H1 (cell line): ENCODE measurements around the gene ABITRAM. TPM values are rescaled to one million over a fixed set of nuclear protein-coding genes. Genes with fewer than 3 reads are reported as not detected.

Experiments
- CTCF ChIA-PET: fragments of 300-600 bp; sonication (Branson Sonifier 250); formaldehyde crosslinking; loops from one replicate; lab custom pipeline; 2021; ENCODE audit not compliant: partially characterized antibody; lab: Charles Lee
- POLR2A ChIA-PET: fragments of 300-600 bp; sonication (Branson Sonifier 250); formaldehyde crosslinking; loops from one replicate; lab custom pipeline; 2021; ENCODE audit warnings: inconsistent platforms; ENCODE audit not compliant: partially characterized antibody; lab: Charles Lee
- DNase-seq, 2 experiments: peaks; one replicate each; pipeline versions ENCODE4 v3.0.0 to v3.0.0-alpha.2; 2010 to 2022; ENCODE audit warnings: low spot score in 2 of 2, low read depth in 1 of 2, mixed read lengths in 1 of 2
- FAIRE-seq: peaks from 2 replicates; lab custom pipeline; 2011; peaks lifted over from hg19 to GRCh38; lab: Jason Lieb, UNC
- H2AFZ ChIP-seq: 2 replicates; pipeline ENCODE4 v1.8.1; 2012; ENCODE audit warnings: low read length, inconsistent platforms
- H2AK5ac ChIP-seq: 2 replicates; pipeline ENCODE4 v1.6.1; 2013; ENCODE audit warnings: low read depth, low read length
- H2BK120ac ChIP-seq: replicated peaks from 2 replicates; pipeline ENCODE3; 2013; ENCODE audit warnings: low read depth, low read length, inconsistent platforms
- H2BK12ac ChIP-seq: 2 replicates; pipeline ENCODE4 v1.6.1; 2013; ENCODE audit warnings: low read depth, low read length
- H2BK15ac ChIP-seq: 2 replicates; pipeline ENCODE4 v1.6.1; 2013; ENCODE audit warnings: low read length
- H2BK20ac ChIP-seq: 2 replicates; pipeline ENCODE4 v1.6.1; 2013; ENCODE audit warnings: low read length
- H2BK5ac ChIP-seq: 2 replicates; pipeline ENCODE4 v1.6.1; 2013; ENCODE audit warnings: low read depth, low read length
- H3K14ac ChIP-seq: 2 replicates; pipeline ENCODE4 v1.6.1; 2013; ENCODE audit warnings: inconsistent platforms; ENCODE audit not compliant: insufficient read length
- H3K18ac ChIP-seq: 2 replicates; pipeline ENCODE4 v1.6.1; 2013; ENCODE audit warnings: low read length; ENCODE audit errors: extremely low read depth
- H3K23ac ChIP-seq: 2 replicates; pipeline ENCODE4 v1.6.1; 2013; ENCODE audit warnings: inconsistent platforms; ENCODE audit not compliant: insufficient read length
- H3K23me2 ChIP-seq: 2 replicates; pipeline ENCODE4 v1.6.1; 2013; ENCODE audit warnings: low read depth, low read length
- H3K27ac ChIP-seq: 2 replicates; pipeline ENCODE4 v1.6.1; 2011; ENCODE audit warnings: low read depth, low read length, inconsistent platforms
- H3K27me3 ChIP-seq, 4 experiments: replicated peaks in 1 of 4; 1 replicate in 1 of 4; 2 replicates in 3 of 4; pipeline versions ENCODE4 v1.6.1 to v1.8.1; 2011 to 2013; ENCODE audit warnings: low read length in 3 of 4, mild to moderate bottlenecking in 3 of 4, inconsistent platforms in 2 of 4, mixed read lengths in 2 of 4, moderate library complexity in 1 of 4; ENCODE audit not compliant: control insufficient read depth in 3 of 4, insufficient read depth in 3 of 4; ENCODE audit errors: extremely low read depth in 1 of 4
- H3K36me3 ChIP-seq, 4 experiments: 2 replicates each; pipeline versions ENCODE4 v1.6.1 to v1.8.1; 2011 to 2013; ENCODE audit warnings: mild to moderate bottlenecking in 4 of 4, low read length in 3 of 4, moderate library complexity in 2 of 4, control low read depth in 1 of 4, inconsistent platforms in 1 of 4; ENCODE audit not compliant: insufficient read depth in 4 of 4, control insufficient read depth in 2 of 4
- H3K4ac ChIP-seq: replicated peaks from 2 replicates; pipeline ENCODE3; 2013; ENCODE audit warnings: low read length, low read depth, mixed read lengths, inconsistent platforms; ENCODE audit not compliant: insufficient read length
- H3K4me1 ChIP-seq, 4 experiments: replicated peaks in 1 of 4; 1 replicate in 1 of 4; 2 replicates in 3 of 4; pipeline versions ENCODE4 v1.6.1 to v1.8.1; 2011 to 2013; ENCODE audit warnings: low read length in 3 of 4, inconsistent platforms in 2 of 4, mixed read lengths in 1 of 4; ENCODE audit not compliant: insufficient read depth in 4 of 4, control insufficient read depth in 3 of 4
- H3K4me2 ChIP-seq, 2 experiments: 2 replicates each; pipeline versions ENCODE4 v1.6.1 to v1.8.1; 2011 to 2013; ENCODE audit warnings: low read depth in 2 of 2, low read length in 2 of 2, control low read depth in 1 of 2, inconsistent platforms in 1 of 2, mild to moderate bottlenecking in 1 of 2; ENCODE audit not compliant: insufficient read depth in 1 of 2
- H3K4me3 ChIP-seq, 4 experiments: fragments of 200-600, 300-600 bp in 1 of 4; sonication (generic), shearing (Covaris generic), sonication (Bioruptor Twin) in 1 of 4; 2 replicates each; pipeline versions ENCODE4 v1.5.1 to v1.8.1; 2011 to 2016; ENCODE audit warnings: low read length in 4 of 4, low read depth in 3 of 4, control low read depth in 2 of 4, inconsistent platforms in 2 of 4, mild to moderate bottlenecking in 2 of 4, mixed read lengths in 1 of 4, moderate library complexity in 1 of 4; ENCODE audit not compliant: insufficient read depth in 2 of 4; ENCODE audit errors: extremely low read depth in 1 of 4
- H3K56ac ChIP-seq: replicated peaks from 2 replicates; pipeline ENCODE3; 2013; ENCODE audit warnings: low read depth, mild to moderate bottlenecking, mixed read lengths, low read length, inconsistent platforms; ENCODE audit not compliant: insufficient read length
- H3K79me1 ChIP-seq: 2 replicates; pipeline ENCODE4 v1.6.1; 2013; ENCODE audit warnings: low read depth, low read length, control low read depth
- H3K79me2 ChIP-seq, 2 experiments: 2 replicates each; pipeline versions ENCODE4 v1.6.1 to v1.8.1; 2012 to 2013; ENCODE audit warnings: low read length in 2 of 2, mild to moderate bottlenecking in 2 of 2, inconsistent platforms in 1 of 2; ENCODE audit not compliant: insufficient read depth in 2 of 2, control insufficient read depth in 1 of 2
- H3K9ac ChIP-seq, 4 experiments: replicated peaks in 1 of 4; 1 replicate in 1 of 4; 2 replicates in 3 of 4; pipeline versions ENCODE4 v1.6.1 to v1.8.1; 2011 to 2013; ENCODE audit warnings: low read depth in 3 of 4, low read length in 3 of 4, control low read depth in 2 of 4, mild to moderate bottlenecking in 2 of 4, moderate library complexity in 2 of 4, inconsistent platforms in 1 of 4; ENCODE audit errors: extremely low read depth in 1 of 4
- H3K9me3 ChIP-seq, 2 experiments: 2 replicates each; pipeline versions ENCODE4 v1.6.1 to v1.8.1; 2012 to 2013; ENCODE audit warnings: mild to moderate bottlenecking in 2 of 2, moderate library complexity in 2 of 2, control low read depth in 1 of 2, inconsistent platforms in 1 of 2, low read depth in 1 of 2, low read length in 1 of 2, mixed read lengths in 1 of 2; ENCODE audit not compliant: insufficient read depth in 2 of 2
- H4K20me1 ChIP-seq, 2 experiments: replicated peaks in 1 of 2; 2 replicates each; pipeline versions ENCODE3 to v1.8.1; 2011 to 2013; ENCODE audit warnings: inconsistent platforms in 2 of 2, low read length in 2 of 2, mild to moderate bottlenecking in 1 of 2; ENCODE audit not compliant: insufficient read depth in 2 of 2, control insufficient read depth in 1 of 2
- H4K5ac ChIP-seq: 2 replicates; pipeline ENCODE4 v1.6.1; 2013; ENCODE audit warnings: low read length, low read depth, mixed read lengths, inconsistent platforms; ENCODE audit not compliant: insufficient read length
- H4K8ac ChIP-seq: 2 replicates; pipeline ENCODE4 v1.8.0; 2013; ENCODE audit warnings: mild to moderate bottlenecking, moderate library complexity, low read length, inconsistent platforms; ENCODE audit not compliant: insufficient read depth; ENCODE audit errors: extremely low read depth
- H4K91ac ChIP-seq: replicated peaks from 2 replicates; pipeline ENCODE3; 2013; ENCODE audit warnings: low read length, mixed read lengths, inconsistent platforms; ENCODE audit not compliant: insufficient read length
- BACH1 ChIP-seq: IDR thresholded peaks from 2 replicates; pipeline ENCODE4 v1.6.1; 2012; ENCODE audit warnings: low read length, improper control_type of control experiment
- CBX5 ChIP-seq: fragments of 300-800, 300-1000 bp; sonication (generic); IDR thresholded peaks from 2 replicates; pipeline ENCODE4 v1.7.1; 2016; ENCODE audit warnings: antibody characterized with exemption, low read length, low read depth
- CHD1 ChIP-seq: IDR thresholded peaks from 2 replicates; pipeline ENCODE4 v1.6.1; 2012; ENCODE audit warnings: low read depth, low read length, improper control_type of control experiment
- HDAC6 ChIP-seq: IDR thresholded peaks from one replicate; pipeline ENCODE4 v1.7.1; 2012; ENCODE audit warnings: low read depth, mild to moderate bottlenecking, inconsistent platforms, low read length, moderate library complexity
- KDM1A ChIP-seq: fragments of 200-600, 300-600 bp; sonication (generic); IDR thresholded peaks from 2 replicates; pipeline ENCODE4 v1.7.1; 2016; ENCODE audit warnings: mild to moderate bottlenecking, low read length, borderline replicate concordance
- MAX ChIP-seq: IDR thresholded peaks from 2 replicates; pipeline ENCODE4 v1.6.1; 2012; ENCODE audit warnings: inconsistent platforms
- RNF2 ChIP-seq: fragments of 200-900, 300-1000 bp; sonication (generic); IDR thresholded peaks from 2 replicates; pipeline ENCODE4 v1.7.1; 2016; ENCODE audit warnings: borderline replicate concordance, low read depth, mild to moderate bottlenecking, antibody characterized with exemption, low read length; ENCODE audit not compliant: poor library complexity, severe bottlenecking; ENCODE audit errors: missing control alignments
- SP1 ChIP-seq: IDR thresholded peaks from 2 replicates; pipeline ENCODE4 v1.6.1; 2011; ENCODE audit warnings: low read depth, low read length
- SRF ChIP-seq: IDR thresholded peaks from 2 replicates; pipeline ENCODE4 v1.6.1; 2011; ENCODE audit warnings: mild to moderate bottlenecking, low read depth, low read length, moderate library complexity
- SUZ12 ChIP-seq: fragments of 200-600 bp; sonication (generic); IDR thresholded peaks from 2 replicates; pipeline ENCODE4 v1.6.1; 2012; ENCODE audit warnings: mild to moderate bottlenecking, inconsistent platforms, low read length, moderate library complexity, mixed read lengths
- TBP ChIP-seq: IDR thresholded peaks from 2 replicates; pipeline ENCODE4 v1.6.1; 2011; ENCODE audit warnings: low read depth, low read length, improper control_type of control experiment
- YY1 ChIP-seq: IDR thresholded peaks from 2 replicates; pipeline ENCODE4 v1.6.1; 2011; ENCODE audit warnings: low read depth, mild to moderate bottlenecking, low read length
- WGBS, 2 experiments: shearing (Covaris generic) in 1 of 2; methylation state at CpG; one replicate each; pipeline versions ENCODE4 v1.1.6 to v1.1.7; 2013 to 2015; ENCODE audit warnings: low lambda C conversion rate in 2 of 2, mixed read lengths in 2 of 2, inconsistent platforms in 1 of 2, low coverage in 1 of 2, missing lambda C conversion rate in 1 of 2; ENCODE audit not compliant: insufficient replicate concordance in 2 of 2, insufficient coverage in 1 of 2, insufficient read length in 1 of 2; ENCODE audit errors: extremely low coverage in 1 of 2, missing lambda C conversion rate in 1 of 2; 5-methylcytosine and 5-hydroxymethylcytosine counted together
- polyA plus RNA-seq, 7 experiments: library from polyadenylated mRNA; depleted of rRNA in 3 of 7; stranded (reverse) in 5 of 7; unstranded in 2 of 7; fragments of >200 nt in 5 of 7; fragments of 200-250 nt in 2 of 7; gene quantifications; 1 replicate in 5 of 7; 2 replicates in 1 of 7; 4 replicates in 1 of 7; pipeline versions ENCODE4 v1.2.1 to v1.2.3, GENCODE V29; 2011 to 2013; ENCODE audit warnings: missing spikeins in 2 of 7, mixed read lengths in 2 of 7
- total RNA-seq: library from RNA; stranded (reverse); fragmentation: NEBNext Ultra II Directional; extraction: Animal tissue kit (Norgen Biotek cat#: 25700); gene quantifications from 2 replicates; pipeline ENCODE4 v1.2.1, GENCODE V29; 2021

ABITRAM gene
- total and polyA plus RNA-seq, 2 of the 8 experiments (the other 6 are each of a cell fraction or from before 2014, with no cell fraction given), result 8.4 to 9.0 TPM

- Histone ChIP-seq H3K23ac (no peak overlapping the region), H3K27ac (no peak overlapping the region), H3K36me3 (peaks cover 9 to 44% (median 26%) of the 10 kb centered on the region in 4 experiments; a peak in 7 of 8 replicates), H4K20me1 (peaks cover 3 to 4% of the 10 kb centered on the region in 2 experiments), H3K27me3 (no peaks in the 10 kb centered on the region), H3K4me3 (no peak overlapping the region), H3K14ac (no peak overlapping the region), H2BK5ac (no peak overlapping the region), H3K4me2 (no peak overlapping the region), H2BK20ac (no peak overlapping the region), H2BK12ac (no peak overlapping the region), H2BK15ac (no peak overlapping the region), H2BK120ac (no peak overlapping the region), H3K56ac (no peak overlapping the region), H3K9ac (no peak overlapping the region), H3K23me2 (no peaks in the 10 kb centered on the region), H3K4me1 (no peaks in the 10 kb centered on the region), H3K79me1 (no peaks in the 10 kb centered on the region), H3K4ac (no peak overlapping the region), H3K79me2 (no peaks in the 10 kb centered on the region), H4K8ac (no peak overlapping the region), H3K9me3 (no peaks in the 10 kb centered on the region), H4K5ac (no peak overlapping the region), H4K91ac (no peak overlapping the region), H2AK5ac (no peak overlapping the region), H2AFZ (no peak overlapping the region), H3K18ac (no peak overlapping the region)
- CTCF ChIA-PET, result interaction anchor here (0.6 kb wide), 3 partner anchors 85 to 211 kb away, joined by 3 to 6 read pairs (median 3); no protein-coding TSS in a partner anchor
- 82% methylated on average over 6 of the region's 6 CpGs; no CpG with 5 or more reads in 1 of the 2 experiments for WGBS, 2 experiments
- POLR2A ChIA-PET, result interaction anchor here (0.6 kb wide), 1 partner anchor 1087 kb away, joined by 3 read pairs; no protein-coding TSS in a partner anchor
- FAIRE-seq (no peak), DNase-seq (no peak)
- TF ChIP-seq KDM1A, result no peak
- no peak for TF ChIP-seq TBP
- no peak for TF ChIP-seq RNF2
- TF ChIP-seq SUZ12, result no peak
- TF ChIP-seq MAX, result no peak
- no peak for TF ChIP-seq YY1
- no peak for TF ChIP-seq CBX5
- no peak for TF ChIP-seq SP1
- no peak for TF ChIP-seq BACH1
- TF ChIP-seq CHD1, result no peak
- TF ChIP-seq HDAC6, result no peak
- TF ChIP-seq SRF, result no peak
Observed at GRCh38 chr9:108919517-108919916, 14.7 kb upstream of the ABITRAM start.
